Measurements from ENCODE around the gene ZNF821.

DNA sequence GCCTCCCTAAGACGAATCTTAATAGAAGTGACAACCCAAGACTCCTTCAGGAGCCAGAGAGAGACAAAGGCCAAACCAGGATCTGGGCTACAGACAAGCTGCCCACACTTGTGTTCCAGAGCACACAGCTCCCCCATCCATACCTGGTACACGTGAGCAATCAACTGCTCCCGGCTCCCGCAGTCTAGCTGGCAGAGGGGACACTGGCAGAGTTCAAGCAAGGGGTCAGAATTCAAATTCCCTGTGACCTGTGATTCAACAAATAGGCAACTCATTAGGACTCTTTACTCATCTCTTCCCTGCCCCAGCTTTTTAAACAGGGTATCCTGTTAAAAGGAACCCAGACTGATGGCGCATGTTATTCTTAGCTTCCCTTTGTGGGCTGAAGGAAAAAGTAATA lies 20.0 kb downstream of the ZNF821 start:
- no peak for TF ChIP-seq POLR2A (IDR thresholded peaks at IDR 0.05; ENCODE audit: low read depth, low read length)
- no peak for TF ChIP-seq WRNIP1 (IDR thresholded peaks at IDR 0.05; ENCODE audit: borderline replicate concordance, low read depth, low read length)
- TF ChIP-seq, protein P1, sequence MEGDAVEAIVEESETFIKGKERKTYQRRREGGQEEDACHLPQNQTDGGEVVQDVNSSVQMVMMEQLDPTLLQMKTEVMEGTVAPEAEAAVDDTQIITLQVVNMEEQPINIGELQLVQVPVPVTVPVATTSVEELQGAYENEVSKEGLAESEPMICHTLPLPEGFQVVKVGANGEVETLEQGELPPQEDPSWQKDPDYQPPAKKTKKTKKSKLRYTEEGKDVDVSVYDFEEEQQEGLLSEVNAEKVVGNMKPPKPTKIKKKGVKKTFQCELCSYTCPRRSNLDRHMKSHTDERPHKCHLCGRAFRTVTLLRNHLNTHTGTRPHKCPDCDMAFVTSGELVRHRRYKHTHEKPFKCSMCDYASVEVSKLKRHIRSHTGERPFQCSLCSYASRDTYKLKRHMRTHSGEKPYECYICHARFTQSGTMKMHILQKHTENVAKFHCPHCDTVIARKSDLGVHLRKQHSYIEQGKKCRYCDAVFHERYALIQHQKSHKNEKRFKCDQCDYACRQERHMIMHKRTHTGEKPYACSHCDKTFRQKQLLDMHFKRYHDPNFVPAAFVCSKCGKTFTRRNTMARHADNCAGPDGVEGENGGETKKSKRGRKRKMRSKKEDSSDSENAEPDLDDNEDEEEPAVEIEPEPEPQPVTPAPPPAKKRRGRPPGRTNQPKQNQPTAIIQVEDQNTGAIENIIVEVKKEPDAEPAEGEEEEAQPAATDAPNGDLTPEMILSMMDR (IDR thresholded peaks at IDR 0.05 in 2 of 3, conservative IDR thresholded peaks at IDR 0.05 in 1 of 3; ENCODE audit: control insufficient read depth in 2 of 3, extremely low read depth in 1 of 3, insufficient read depth in 1 of 3, low read depth in 3 of 3, low read length in 3 of 3), result no peak
- TF ChIP-seq EZH2 (IDR thresholded peaks at IDR 0.05; ENCODE audit: borderline replicate concordance, control insufficient read depth, low read depth, low read length), result no peak
- TF ChIP-seq, protein P2, sequence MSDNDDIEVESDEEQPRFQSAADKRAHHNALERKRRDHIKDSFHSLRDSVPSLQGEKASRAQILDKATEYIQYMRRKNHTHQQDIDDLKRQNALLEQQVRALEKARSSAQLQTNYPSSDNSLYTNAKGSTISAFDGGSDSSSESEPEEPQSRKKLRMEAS (IDR thresholded peaks at IDR 0.05; ENCODE audit: low read depth, low read length), result no peak

All from GM12878 (cell line).